Measurements from ENCODE around the gene RNF8.
"Not testable (repeated sequence)": the region's sequence is repeated elsewhere in the genome, so short reads cannot be mapped to it uniquely, and the experiment has no call there.

The RNF8 gene

DNA sequence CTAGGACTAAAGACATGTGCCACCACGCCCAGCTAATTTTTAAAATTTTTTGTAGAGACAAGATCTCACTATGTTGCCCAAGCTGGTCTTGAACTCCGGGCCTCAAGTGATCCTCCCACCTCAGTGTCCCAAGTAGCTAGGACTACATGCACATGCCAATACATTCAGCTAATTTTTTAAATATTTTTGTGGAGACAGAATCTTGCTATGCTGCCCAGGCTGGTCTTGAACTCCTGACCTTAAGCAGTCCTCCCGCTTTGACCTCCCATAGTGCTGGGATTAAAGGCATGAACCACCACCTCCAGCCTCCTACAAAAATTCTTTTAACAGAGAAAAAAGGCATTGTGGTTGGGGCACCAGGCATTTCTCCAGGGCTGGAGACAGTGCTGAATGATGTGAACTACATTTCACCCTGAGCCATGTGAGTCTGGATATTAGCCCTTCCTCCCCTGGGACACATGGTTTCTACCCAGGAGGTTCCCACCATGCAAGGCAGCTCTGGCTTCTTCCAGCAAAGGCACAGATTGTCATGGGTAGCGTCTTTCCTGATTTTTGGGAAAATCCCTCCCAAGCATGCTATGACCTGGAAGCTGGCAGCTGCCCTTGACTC lies 42.9 kb downstream of the RNF8 start:
- Histone ChIP-seq H3K4me3 (ENCODE audit: low read length) (no peak overlapping the region), H3K27ac (ENCODE audit: low read length) (no peak overlapping the region), H3K4me1 (ENCODE audit: control insufficient read depth, insufficient read depth, low read length) (no peaks in the 10 kb centered on the region), H3K9me3 (ENCODE audit: control insufficient read depth, insufficient read depth, low read length) (no peaks in the 10 kb centered on the region), H3K36me3 (ENCODE audit: control insufficient read depth, insufficient read depth, low read length) (no peaks in the 10 kb centered on the region), H3K27me3 (ENCODE audit: control insufficient read depth, insufficient read depth, low read length) (no peaks in the 10 kb centered on the region)
- no peak for DNase-seq (ENCODE audit: low read depth, low spot score)
- no CpG with 5 or more reads among the region's 4 CpGs for WGBS (ENCODE audit: insufficient coverage, insufficient read length)

DNA sequence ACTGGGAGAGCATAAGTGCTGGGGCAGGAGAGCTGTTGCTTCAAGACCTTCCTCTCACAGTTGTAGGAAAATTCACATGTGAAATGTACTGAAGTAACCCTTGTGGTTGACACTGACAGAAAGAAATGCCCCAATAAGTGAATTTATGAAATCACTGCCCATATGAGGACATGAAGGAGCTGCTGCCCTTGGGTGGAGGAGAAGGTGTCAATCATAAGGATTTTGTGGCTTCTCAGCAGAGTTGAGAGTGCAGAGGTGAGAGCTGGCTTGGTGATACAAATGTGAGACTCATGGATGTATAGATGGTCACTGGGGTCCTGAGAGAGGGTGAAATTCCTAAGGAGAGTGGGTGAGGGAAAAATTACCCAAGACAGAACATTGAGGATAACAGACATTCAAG lies 45.3 kb downstream of the RNF8 start:
- Histone ChIP-seq H3K9me3 (ENCODE audit: control insufficient read depth, insufficient read depth, low read length) (no peaks in the 10 kb centered on the region), H3K27me3 (ENCODE audit: control insufficient read depth, insufficient read depth, low read length) (no peaks in the 10 kb centered on the region), H3K4me1 (ENCODE audit: control insufficient read depth, insufficient read depth, low read length) (no peaks in the 10 kb centered on the region), H3K4me3 (ENCODE audit: low read length) (no peak overlapping the region), H3K27ac (ENCODE audit: low read length) (no peak overlapping the region), H3K36me3 (ENCODE audit: control insufficient read depth, insufficient read depth, low read length) (no peaks in the 10 kb centered on the region)
- no peak for DNase-seq (ENCODE audit: low read depth, low spot score)

DNA sequence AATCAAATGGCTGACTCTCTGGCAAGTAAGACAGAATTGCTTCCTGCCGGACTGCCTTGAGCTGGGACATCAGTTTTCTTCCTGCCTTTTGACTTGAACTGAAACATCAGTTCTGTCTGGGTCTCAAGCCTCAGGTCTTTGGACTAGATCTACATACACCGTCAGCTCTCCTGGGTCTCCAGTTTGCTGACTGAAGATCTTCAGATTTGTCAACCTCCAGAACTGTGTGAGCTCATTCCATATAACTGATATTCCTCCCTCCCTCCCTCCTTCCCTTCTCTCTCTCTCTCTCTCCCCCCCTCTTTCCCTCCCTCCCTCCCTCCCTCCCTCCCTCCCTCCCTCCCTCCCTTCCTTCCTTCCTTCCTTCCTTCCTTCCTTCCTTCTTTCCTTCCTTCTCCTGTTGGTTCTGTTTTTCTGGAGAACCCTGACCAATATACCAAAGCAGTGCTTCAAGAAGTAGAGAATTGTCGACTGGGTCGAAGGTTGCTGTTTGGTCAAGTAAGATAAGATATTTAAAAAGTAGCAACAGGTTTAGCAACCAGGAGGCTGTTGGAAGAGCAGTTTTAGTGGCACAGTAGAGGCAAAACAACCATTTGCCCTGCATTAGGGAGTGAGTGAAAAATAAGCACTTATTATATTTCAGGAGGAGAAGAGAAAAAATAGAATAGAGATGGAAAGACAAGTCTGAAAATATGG lies 46.2 kb downstream of the RNF8 start:
- WGBS (ENCODE audit: insufficient coverage, insufficient read length) = no CpG with 5 or more reads among the region's 4 CpGs
- Histone ChIP-seq H3K36me3 (ENCODE audit: control insufficient read depth, insufficient read depth, low read length) (no peaks in the 10 kb centered on the region), H3K27me3 (ENCODE audit: control insufficient read depth, insufficient read depth, low read length) (no peaks in the 10 kb centered on the region), H3K27ac (ENCODE audit: low read length) (no peak overlapping the region), H3K4me3 (ENCODE audit: low read length) (no peak overlapping the region), H3K4me1 (ENCODE audit: control insufficient read depth, insufficient read depth, low read length) (no peaks in the 10 kb centered on the region), H3K9me3 (ENCODE audit: control insufficient read depth, insufficient read depth, low read length) (no peaks in the 10 kb centered on the region)
- DNase-seq (ENCODE audit: low read depth, low spot score) = no peak

DNA sequence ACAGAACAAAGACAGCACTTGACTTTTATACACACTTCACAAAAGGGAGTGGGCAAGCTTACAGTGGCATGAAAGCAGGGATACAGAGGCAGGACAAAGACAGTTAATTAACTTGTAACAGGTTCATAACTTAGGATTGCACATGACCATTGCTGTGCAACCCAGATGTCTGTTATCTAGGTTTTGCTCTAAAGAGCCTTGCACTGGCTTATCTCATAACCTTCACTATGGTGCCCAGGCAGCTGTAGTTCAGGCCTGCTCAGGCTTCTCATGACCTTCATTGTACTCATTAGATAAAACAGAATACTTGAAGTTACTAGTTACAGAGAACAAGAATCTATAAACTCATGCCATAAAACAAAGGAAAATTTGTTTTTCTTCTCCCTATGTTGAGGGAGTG lies 47.9 kb downstream of the RNF8 start:
- H3K36me3 ChIP-seq (ENCODE audit: control insufficient read depth, insufficient read depth, low read length); H3K9me3 ChIP-seq (ENCODE audit: control insufficient read depth, insufficient read depth, low read length); H3K27me3 ChIP-seq (ENCODE audit: control insufficient read depth, insufficient read depth, low read length); DNase-seq (ENCODE audit: low read depth, low spot score); H3K4me1 ChIP-seq (ENCODE audit: control insufficient read depth, insufficient read depth, low read length); H3K4me3 ChIP-seq (ENCODE audit: low read length); H3K27ac ChIP-seq (ENCODE audit: low read length): not testable (repeated sequence)

DNA sequence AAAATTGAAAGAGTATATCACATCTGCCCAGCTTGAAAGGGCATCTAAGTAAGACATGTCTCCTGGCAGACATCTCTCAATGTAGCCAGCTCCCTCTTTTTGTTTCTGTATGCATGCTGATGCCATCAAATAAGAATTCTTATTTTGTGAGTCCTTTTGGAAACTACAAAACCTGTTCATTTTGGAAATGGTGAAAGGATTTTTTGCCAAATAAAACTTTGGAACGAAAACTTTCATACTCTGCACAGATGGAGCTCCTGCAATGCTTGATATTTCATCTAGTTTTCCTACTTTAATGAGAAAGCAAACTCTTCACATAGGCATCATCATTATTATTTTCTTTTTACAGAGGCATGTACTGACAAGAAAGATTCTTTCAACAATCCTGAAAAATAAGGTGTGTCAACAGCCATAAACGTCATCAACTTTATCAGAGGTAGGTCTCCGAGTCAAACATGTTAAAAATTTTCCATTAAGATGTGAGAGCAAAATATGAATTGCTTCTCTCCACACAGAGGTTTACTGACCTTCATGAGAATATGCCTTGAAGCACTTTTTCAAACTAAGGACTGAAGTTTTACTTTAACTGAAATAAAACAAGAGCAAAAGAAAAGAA lies 53.1 kb downstream of the RNF8 start:
- Histone ChIP-seq H3K27me3 (ENCODE audit: control insufficient read depth, insufficient read depth, low read length) (no peaks in the 10 kb centered on the region), H3K4me3 (ENCODE audit: low read length) (no peak overlapping the region), H3K9me3 (ENCODE audit: control insufficient read depth, insufficient read depth, low read length) (no peaks in the 10 kb centered on the region), H3K36me3 (ENCODE audit: control insufficient read depth, insufficient read depth, low read length) (no peaks in the 10 kb centered on the region), H3K27ac (ENCODE audit: low read length) (no peak overlapping the region), H3K4me1 (ENCODE audit: control insufficient read depth, insufficient read depth, low read length) (no peaks in the 10 kb centered on the region)
- no peak for DNase-seq (ENCODE audit: low read depth, low spot score)
- no CpG with 5 or more reads among the region's 3 CpGs for WGBS (ENCODE audit: insufficient coverage, insufficient read length)

DNA sequence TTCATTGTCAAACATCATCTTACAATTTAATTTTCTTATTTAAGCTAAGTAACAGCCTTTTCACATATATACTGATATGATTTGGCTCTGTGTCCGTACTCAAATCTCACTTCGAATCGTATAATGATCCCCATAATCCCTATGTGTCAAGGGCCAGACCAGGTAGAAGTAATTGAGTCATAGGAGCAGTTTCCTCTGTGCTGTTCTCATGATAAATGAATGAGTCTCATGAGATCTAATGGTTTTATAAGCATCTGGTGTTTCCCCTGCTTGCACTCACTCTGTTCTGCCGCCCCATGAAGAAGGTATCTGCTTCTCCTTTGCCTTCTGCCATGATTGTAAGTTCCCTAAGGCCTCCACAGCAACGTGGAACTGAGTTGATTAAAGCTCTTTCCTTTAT lies 54.2 kb downstream of the RNF8 start:
- H3K9me3 ChIP-seq (ENCODE audit: control insufficient read depth, insufficient read depth, low read length) = no peaks in the 10 kb centered on the region
- no peaks in the 10 kb centered on the region for H3K27me3 ChIP-seq (ENCODE audit: control insufficient read depth, insufficient read depth, low read length)
- no CpG with 5 or more reads among the region's 5 CpGs for WGBS (ENCODE audit: insufficient coverage, insufficient read length)
- H3K36me3 ChIP-seq (ENCODE audit: control insufficient read depth, insufficient read depth, low read length) = no peaks in the 10 kb centered on the region
- no peak overlapping the region for H3K4me3 ChIP-seq (ENCODE audit: low read length)
- H3K27ac ChIP-seq (ENCODE audit: low read length) = no peak overlapping the region
- no peaks in the 10 kb centered on the region for H3K4me1 ChIP-seq (ENCODE audit: control insufficient read depth, insufficient read depth, low read length)
- DNase-seq (ENCODE audit: low read depth, low spot score) = no peak

DNA sequence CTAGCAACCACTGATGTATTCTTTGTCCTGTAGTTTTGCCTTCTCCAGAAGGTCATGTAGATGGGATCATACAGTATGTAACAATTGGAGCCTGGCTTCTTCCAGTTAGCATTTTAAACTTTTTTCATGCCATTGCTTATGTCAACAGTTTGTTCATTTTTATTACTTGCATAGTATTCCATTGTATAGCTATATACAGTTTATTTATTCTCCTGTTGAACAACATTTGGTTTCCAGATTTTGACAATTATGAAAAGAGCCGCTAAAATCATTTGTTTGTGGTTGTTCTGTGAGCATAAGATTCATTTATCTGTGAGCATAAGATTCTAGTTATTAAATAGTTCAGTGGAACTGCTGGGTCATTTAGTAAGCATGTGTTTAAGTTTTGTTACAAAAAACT lies 55.7 kb downstream of the RNF8 start:
- Histone ChIP-seq H3K4me1 (ENCODE audit: control insufficient read depth, insufficient read depth, low read length) (no peaks in the 10 kb centered on the region), H3K27ac (ENCODE audit: low read length) (no peak overlapping the region), H3K9me3 (ENCODE audit: control insufficient read depth, insufficient read depth, low read length) (no peaks in the 10 kb centered on the region), H3K27me3 (ENCODE audit: control insufficient read depth, insufficient read depth, low read length) (no peaks in the 10 kb centered on the region), H3K36me3 (ENCODE audit: control insufficient read depth, insufficient read depth, low read length) (no peaks in the 10 kb centered on the region), H3K4me3 (ENCODE audit: low read length) (no peak overlapping the region)
- no peak for DNase-seq (ENCODE audit: low read depth, low spot score)
- WGBS (ENCODE audit: insufficient coverage, insufficient read length) = no CpG with 5 or more reads among the region's 1 CpG

DNA sequence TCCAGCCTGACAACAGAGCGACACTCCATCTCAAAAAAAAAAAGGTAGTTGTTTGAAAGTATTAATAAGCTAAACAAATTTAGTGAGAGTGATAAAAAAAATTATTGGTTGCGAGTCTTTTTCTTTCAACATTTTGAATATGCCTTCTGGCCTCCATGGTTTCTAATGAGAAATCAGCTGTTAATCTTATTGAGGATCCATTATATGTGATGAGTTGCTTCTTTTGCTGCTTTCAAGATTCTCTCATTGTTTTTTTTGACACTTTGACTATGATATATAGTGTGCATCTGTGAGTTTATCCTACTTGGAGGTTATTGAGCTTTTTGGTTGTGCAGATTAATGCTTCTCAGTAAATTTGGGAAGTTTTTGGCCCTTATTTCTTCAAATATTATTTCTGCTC lies 63.6 kb downstream of the RNF8 start:
- Histone ChIP-seq H3K36me3 (ENCODE audit: control insufficient read depth, insufficient read depth, low read length) (no peaks in the 10 kb centered on the region), H3K27ac (ENCODE audit: low read length) (no peak overlapping the region), H3K4me1 (ENCODE audit: control insufficient read depth, insufficient read depth, low read length) (no peaks in the 10 kb centered on the region), H3K27me3 (ENCODE audit: control insufficient read depth, insufficient read depth, low read length) (no peaks in the 10 kb centered on the region), H3K4me3 (ENCODE audit: low read length) (no peak overlapping the region), H3K9me3 (ENCODE audit: control insufficient read depth, insufficient read depth, low read length) (no peaks in the 10 kb centered on the region)
- DNase-seq (ENCODE audit: low read depth, low spot score) = no peak
- 100% methylated on average over 1 of the region's 2 CpGs for WGBS (ENCODE audit: insufficient coverage, insufficient read length)

DNA sequence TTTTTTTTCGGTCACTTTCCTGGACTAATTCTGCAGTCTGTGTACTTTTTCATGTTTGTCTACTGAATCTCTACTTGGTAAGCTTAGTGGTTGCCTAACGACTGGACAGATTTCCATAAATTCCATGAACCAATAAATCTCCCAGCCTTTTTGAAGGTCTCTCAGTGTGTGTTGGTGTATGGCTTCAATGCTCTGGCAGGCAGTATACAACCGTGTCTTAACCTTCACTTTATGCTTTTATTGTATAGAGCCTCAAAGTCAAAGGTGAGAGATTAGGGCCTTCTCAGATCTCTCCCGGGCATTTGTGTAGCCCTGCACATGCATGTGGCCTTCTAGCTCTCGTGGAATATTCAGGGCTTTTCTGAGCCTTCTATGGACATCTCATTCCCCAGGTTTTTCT lies 64.9 kb downstream of the RNF8 start:
- Histone ChIP-seq H3K4me1 (ENCODE audit: control insufficient read depth, insufficient read depth, low read length) (no peaks in the 10 kb centered on the region), H3K27ac (ENCODE audit: low read length) (no peak overlapping the region), H3K9me3 (ENCODE audit: control insufficient read depth, insufficient read depth, low read length) (no peaks in the 10 kb centered on the region), H3K4me3 (ENCODE audit: low read length) (no peak overlapping the region), H3K27me3 (ENCODE audit: control insufficient read depth, insufficient read depth, low read length) (no peaks in the 10 kb centered on the region), H3K36me3 (ENCODE audit: control insufficient read depth, insufficient read depth, low read length) (no peaks in the 10 kb centered on the region)
- no CpG with 5 or more reads among the region's 5 CpGs for WGBS (ENCODE audit: insufficient coverage, insufficient read length)
- DNase-seq (ENCODE audit: low read depth, low spot score) = no peak

DNA sequence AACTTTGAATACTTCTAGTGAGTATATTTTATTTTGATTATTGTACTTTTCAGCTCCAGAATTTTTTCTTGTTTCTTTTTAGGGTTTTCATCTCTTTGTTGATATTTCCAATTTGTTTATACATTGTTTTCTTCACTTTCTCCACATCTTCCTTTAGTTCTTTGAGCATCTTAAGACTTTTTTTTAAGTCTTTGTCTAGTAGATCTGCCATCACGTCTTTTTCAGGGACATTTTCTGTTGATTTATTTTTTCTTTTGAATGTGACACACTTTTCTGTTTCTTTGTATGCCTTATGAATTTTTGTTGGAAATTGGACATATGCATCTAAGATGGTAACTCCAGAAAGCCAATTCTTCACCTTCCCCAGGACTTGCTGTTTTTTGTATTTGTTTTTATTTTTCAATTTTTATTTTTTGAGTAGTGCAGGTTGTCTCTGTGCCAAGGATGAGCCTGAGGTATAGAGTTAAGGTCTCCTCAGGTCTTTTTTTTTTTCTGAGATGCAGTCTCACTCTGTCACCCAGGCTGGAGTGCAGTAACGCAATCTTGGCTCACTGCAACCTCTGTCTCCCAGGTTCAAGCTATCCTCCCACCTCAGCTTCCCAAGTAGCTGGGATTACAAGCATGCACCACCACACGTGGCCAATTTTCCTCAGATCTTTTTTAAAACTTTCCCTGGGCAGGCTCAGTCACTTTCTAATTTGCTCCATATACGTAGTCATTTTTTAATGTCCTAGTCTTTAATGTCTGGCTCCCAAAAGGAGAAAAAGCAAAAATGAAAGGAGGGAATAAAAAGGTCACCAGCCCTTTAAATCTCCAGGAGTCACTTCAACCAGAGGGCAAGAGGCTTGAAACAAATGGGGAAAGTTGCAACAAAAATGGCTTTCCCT lies 72.5 kb downstream of the RNF8 start:
- no peaks in the 10 kb centered on the region for H3K9me3 ChIP-seq (ENCODE audit: control insufficient read depth, insufficient read depth, low read length)
- H3K4me1 ChIP-seq (ENCODE audit: control insufficient read depth, insufficient read depth, low read length) = no peaks in the 10 kb centered on the region
- no CpG with 5 or more reads among the region's 4 CpGs for WGBS (ENCODE audit: insufficient coverage, insufficient read length)
- H3K4me3 ChIP-seq (ENCODE audit: low read length) = no peak overlapping the region
- no peaks in the 10 kb centered on the region for H3K27me3 ChIP-seq (ENCODE audit: control insufficient read depth, insufficient read depth, low read length)
- H3K27ac ChIP-seq (ENCODE audit: low read length) = no peak overlapping the region
- no peaks in the 10 kb centered on the region for H3K36me3 ChIP-seq (ENCODE audit: control insufficient read depth, insufficient read depth, low read length)
- DNase-seq (ENCODE audit: low read depth, low spot score) = no peak

All from iPS DF 6.9 (cell line).